Brain microvascular endothelial cell (primary cell): ENCODE measurements around the gene B3GNT4.
"Not testable (repeated sequence)": the region's sequence is repeated elsewhere in the genome, so short reads cannot be mapped to it uniquely, and the experiment has no call there.

ENCODE experiments used
- DNase-seq: peaks from one replicate; pipeline ENCODE4 v3.0.0-alpha.2; 2020
- H3K27ac ChIP-seq: fragments of 250-450 bp; sonication (Bioruptor Pico); 2 replicates; pipeline ENCODE4 v1.5.1; 2020; ENCODE audit warnings: mild to moderate bottlenecking, moderate library complexity
- H3K27me3 ChIP-seq: fragments of 250-450 bp; sonication (Bioruptor Pico); replicated peaks from 2 replicates; pipeline ENCODE4 v1.5.1; 2020; ENCODE audit warnings: mild to moderate bottlenecking
- H3K36me3 ChIP-seq: fragments of 250-450 bp; sonication (Bioruptor Pico); replicated peaks from 2 replicates; pipeline ENCODE4 v1.5.1; 2020; ENCODE audit warnings: mild to moderate bottlenecking
- H3K4me3 ChIP-seq: 2 replicates; pipeline ENCODE4 v1.5.1; 2011; ENCODE audit warnings: low read depth, mild to moderate bottlenecking, control low read depth, low read length, moderate library complexity
- in situ Hi-C: cut with HindIII; loops from 2 replicates; pipeline ENCODE4 v1.10.0; 2017; ENCODE audit warnings: low sequenced_read_pairs, low pct_ligation_motif_present
- TF ChIP-seq, protein P1 (sequence below): IDR thresholded peaks from 2 replicates; pipeline ENCODE4 v1.5.1; 2011; ENCODE audit warnings: low read depth, mild to moderate bottlenecking, moderate library complexity, low read length, control low read depth, inconsistent platforms; ENCODE audit errors: missing control alignments

The B3GNT4 gene

DNA sequence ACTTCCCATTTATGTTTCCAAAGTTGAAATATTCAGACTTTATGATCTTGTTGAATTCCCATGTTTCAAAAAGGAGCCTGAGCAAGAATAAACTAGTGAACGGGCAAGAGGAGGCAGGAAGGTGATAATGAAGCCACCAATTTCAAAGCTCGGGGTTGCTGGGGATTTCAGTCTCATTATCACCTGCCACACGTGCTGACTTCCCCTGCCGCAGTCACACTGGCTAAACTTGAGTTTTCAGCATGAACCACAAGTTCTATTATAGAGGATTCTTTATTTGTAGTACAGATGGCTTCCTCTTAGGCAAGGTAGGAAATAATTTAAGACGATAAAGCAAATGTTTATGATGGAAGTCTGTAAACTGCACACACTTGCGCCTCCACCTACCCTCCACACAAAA lies 40.5 kb downstream of the B3GNT4 start:
- H3K27me3 ChIP-seq, result no peaks in the 10 kb centered on the region
- peaks cover 10% of the 10 kb centered on the region for H3K36me3 ChIP-seq
- H3K4me3 ChIP-seq, result no peak overlapping the region
- no peak overlapping the region for H3K27ac ChIP-seq
- TF ChIP-seq, protein P1, sequence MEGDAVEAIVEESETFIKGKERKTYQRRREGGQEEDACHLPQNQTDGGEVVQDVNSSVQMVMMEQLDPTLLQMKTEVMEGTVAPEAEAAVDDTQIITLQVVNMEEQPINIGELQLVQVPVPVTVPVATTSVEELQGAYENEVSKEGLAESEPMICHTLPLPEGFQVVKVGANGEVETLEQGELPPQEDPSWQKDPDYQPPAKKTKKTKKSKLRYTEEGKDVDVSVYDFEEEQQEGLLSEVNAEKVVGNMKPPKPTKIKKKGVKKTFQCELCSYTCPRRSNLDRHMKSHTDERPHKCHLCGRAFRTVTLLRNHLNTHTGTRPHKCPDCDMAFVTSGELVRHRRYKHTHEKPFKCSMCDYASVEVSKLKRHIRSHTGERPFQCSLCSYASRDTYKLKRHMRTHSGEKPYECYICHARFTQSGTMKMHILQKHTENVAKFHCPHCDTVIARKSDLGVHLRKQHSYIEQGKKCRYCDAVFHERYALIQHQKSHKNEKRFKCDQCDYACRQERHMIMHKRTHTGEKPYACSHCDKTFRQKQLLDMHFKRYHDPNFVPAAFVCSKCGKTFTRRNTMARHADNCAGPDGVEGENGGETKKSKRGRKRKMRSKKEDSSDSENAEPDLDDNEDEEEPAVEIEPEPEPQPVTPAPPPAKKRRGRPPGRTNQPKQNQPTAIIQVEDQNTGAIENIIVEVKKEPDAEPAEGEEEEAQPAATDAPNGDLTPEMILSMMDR, result no peak
- DNase-seq, result no peak
- in situ Hi-C loops, result no loop called here

DNA sequence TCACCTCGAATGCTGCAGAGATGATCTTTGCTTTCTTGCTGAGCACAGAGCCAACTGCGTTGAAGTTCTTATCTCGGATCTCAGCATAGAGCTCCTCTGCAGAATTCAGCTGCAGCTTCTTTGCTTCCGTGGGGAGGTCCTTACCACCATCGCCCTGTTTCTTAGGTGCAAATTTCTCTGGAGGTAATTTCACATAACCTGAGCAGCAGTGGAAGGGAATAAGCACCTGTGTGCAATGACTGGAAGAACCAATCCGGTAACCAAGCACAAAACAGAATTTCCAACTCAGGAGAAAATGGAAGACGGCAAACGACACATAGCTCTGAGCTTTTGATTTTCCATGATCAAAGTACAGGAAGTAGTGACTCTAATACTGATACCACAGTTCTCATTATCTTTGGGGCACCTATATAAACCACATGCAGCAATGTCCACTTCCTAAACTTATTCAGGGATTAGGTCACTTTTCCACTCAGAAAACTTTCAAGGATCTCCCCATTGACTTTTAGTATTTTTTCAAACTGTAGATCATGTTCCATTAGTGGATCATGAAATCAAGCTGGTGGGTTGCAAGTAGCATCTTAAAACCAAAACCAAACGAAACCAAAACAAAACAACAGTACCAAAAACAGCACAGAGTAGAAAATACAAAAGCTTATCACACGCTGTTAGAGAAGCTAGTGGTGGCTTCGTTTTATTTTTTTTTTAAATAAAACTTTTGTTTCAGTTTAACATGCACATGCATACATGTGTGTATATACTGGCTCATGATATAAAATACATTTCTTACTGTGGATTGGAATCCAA lies 41.3 kb downstream of the B3GNT4 start:
- H3K4me3 ChIP-seq, result no peak overlapping the region
- no peak overlapping the region for H3K27ac ChIP-seq
- no peaks in the 10 kb centered on the region for H3K27me3 ChIP-seq
- no peak for DNase-seq
- H3K36me3 ChIP-seq, result peaks cover 10% of the 10 kb centered on the region
- in situ Hi-C loops, result no loop called here
- TF ChIP-seq, protein P1, result no peak

DNA sequence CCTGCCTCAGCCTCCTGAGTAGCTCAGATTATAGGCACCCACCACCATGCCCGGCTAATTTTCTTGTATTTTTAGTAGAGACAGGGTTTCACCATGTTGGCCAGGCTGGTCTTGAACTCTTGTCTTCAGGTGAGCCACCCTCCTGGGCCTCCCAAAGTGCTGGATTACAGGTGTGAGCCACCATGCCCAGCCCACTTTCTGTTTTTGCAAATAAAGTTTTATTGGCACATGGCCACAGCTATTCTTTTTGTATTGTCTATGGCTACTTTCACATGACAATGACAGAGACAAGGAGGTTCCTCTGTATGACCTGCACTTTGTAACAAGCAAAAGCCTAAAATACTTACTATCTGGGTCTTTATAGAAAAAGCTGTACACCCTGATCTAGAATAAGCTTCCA lies 42.0 kb downstream of the B3GNT4 start:
- H3K36me3 ChIP-seq, result peaks cover 7% of the 10 kb centered on the region
- H3K27me3 ChIP-seq, result no peaks in the 10 kb centered on the region
- no peak for DNase-seq
- no peak overlapping the region for H3K27ac ChIP-seq
- in situ Hi-C loops, result no loop called here
- TF ChIP-seq, protein P1, result no peak
- no peak overlapping the region for H3K4me3 ChIP-seq

DNA sequence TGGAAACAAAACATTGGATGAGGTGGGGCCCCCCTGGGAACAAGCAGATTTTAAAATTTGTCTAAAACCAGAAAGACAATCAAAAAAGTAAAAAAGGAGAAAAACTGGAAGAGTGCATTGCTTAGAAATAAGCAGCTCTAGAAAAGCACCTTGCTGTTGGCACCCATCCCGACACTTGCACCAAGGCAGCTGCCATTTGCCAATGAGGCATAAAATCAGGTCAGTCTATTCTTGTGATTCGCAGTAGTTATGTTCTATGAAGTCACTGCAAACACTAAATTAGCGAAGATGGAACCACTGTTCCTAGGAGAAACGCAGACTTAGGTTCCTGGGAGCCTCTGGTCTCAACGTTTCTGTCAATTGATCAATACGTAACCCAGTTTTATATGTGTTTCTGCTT lies 46.5 kb downstream of the B3GNT4 start:
- TF ChIP-seq, protein P1, result no peak
- H3K27me3 ChIP-seq, result no peaks in the 10 kb centered on the region
- no peak overlapping the region for H3K27ac ChIP-seq
- no peaks in the 10 kb centered on the region for H3K36me3 ChIP-seq
- no peak for DNase-seq
- in situ Hi-C loops, result no loop called here
- no peak overlapping the region for H3K4me3 ChIP-seq

DNA sequence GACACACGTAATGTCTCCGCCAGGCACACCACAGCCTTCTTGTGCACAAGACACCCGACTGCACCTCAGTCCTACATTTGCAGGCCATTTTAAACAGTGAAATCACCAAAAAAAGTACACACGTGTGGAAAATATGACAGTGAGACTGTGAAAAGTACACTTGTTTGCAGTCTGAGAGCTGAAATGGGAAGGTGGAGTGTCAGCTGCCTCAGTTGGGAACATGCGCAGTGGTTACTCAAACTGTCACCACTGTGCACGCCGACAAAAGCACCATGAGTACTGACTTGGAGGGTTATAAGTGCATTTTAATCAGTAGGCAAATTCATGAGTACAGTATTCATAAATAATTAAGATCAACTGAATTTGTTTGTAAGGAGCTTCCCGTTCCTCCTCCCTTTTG lies 47.0 kb downstream of the B3GNT4 start:
- no peak for DNase-seq
- Histone ChIP-seq H3K36me3 (no peaks in the 10 kb centered on the region), H3K27me3 (no peaks in the 10 kb centered on the region), H3K27ac (no peak overlapping the region), H3K4me3 (no peak overlapping the region)
- TF ChIP-seq, protein P1, result no peak
- in situ Hi-C loops, result no loop called here

DNA sequence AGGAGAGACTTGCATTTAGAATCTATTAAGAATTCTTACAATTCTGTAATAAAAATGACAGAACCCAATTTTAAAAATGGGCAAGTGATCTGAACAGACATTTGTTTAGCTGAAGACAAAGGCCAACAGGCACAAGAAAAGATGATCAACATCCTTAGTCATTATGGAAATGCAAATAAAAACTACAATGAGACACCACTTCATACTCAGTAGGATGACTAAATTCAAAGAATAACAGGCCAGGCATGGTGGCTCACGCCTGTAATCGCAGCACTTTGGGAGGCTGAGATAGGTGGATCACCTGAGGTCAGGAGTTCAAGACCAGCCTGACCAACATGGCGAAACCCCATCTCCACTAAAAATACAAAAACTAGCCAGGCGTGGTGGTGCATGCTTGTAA lies 55.0 kb downstream of the B3GNT4 start:
- H3K27ac ChIP-seq, H3K4me3 ChIP-seq, in situ Hi-C loops, H3K27me3 ChIP-seq, DNase-seq: not testable (repeated sequence)
- peaks cover 13% of the 10 kb centered on the region for H3K36me3 ChIP-seq
